MCF 10A (cell line): Measurements from ENCODE around the gene GPC5. TPM values are rescaled to one million over a fixed set of nuclear protein-coding genes. Genes with fewer than 3 reads are reported as not detected.

ENCODE experiments used
- BruUV-seq: library from RNA; stranded (reverse); fragments of 400-500 nt; replicated peaks from 2 replicates; lab custom pipeline; 2021; lab: Mats Ljungman, UMichigan
- CTCF ChIA-PET: fragments of 300-600 bp; sonication (Branson Sonifier 250); formaldehyde crosslinking; extraction: SDS; loops from one replicate; lab custom pipeline; 2021; ENCODE audit warnings: antibody characterized with exemption, inconsistent platforms; lab: Yijun Ruan, JAX
- POLR2A ChIA-PET: fragments of 300-600, 350-650 bp; sonication (Branson Sonifier 250); formaldehyde crosslinking; extraction: SDS; loops from one replicate; lab custom pipeline; 2020; ENCODE audit warnings: antibody characterized with exemption, inconsistent platforms; lab: Yijun Ruan, JAX
- DNase-seq: peaks from one replicate; pipeline ENCODE4 v3.0.0-alpha.2; 2018; ENCODE audit not compliant: unreplicated experiment
- H3K27ac Mint-ChIP-seq: one replicate; pipeline ENCODE4 v1.8.0; 2022; ENCODE audit warnings: mild to moderate bottlenecking, low read depth, mixed read lengths; ENCODE audit not compliant: unreplicated experiment
- H3K27me3 Mint-ChIP-seq: one replicate; pipeline ENCODE4 v1.8.0; 2022; ENCODE audit warnings: mixed read lengths; ENCODE audit not compliant: insufficient read depth, unreplicated experiment
- H3K36me3 Mint-ChIP-seq: one replicate; pipeline ENCODE4 v1.8.0; 2022; ENCODE audit warnings: mild to moderate bottlenecking, moderate library complexity, mixed read lengths; ENCODE audit not compliant: insufficient read depth, unreplicated experiment
- H3K4me1 Mint-ChIP-seq: one replicate; pipeline ENCODE4 v1.8.0; 2022; ENCODE audit warnings: mixed read lengths; ENCODE audit not compliant: insufficient read depth, unreplicated experiment
- H3K4me3 Mint-ChIP-seq: one replicate; pipeline ENCODE4 v1.8.0; 2022; ENCODE audit warnings: mild to moderate bottlenecking, moderate library complexity, mixed read lengths; ENCODE audit not compliant: unreplicated experiment
- H3K9me3 Mint-ChIP-seq: one replicate; pipeline ENCODE4 v1.8.0; 2022; ENCODE audit warnings: mixed read lengths; ENCODE audit not compliant: unreplicated experiment
- CTCF ChIP-seq: fragments of 200-600 bp; IDR thresholded peaks from one replicate; pipeline ENCODE4 v1.8.0; 2022; ENCODE audit warnings: antibody characterized with exemption, mild to moderate bottlenecking; ENCODE audit not compliant: unreplicated experiment
- intact Hi-C: fragments of 100-400 bp; cut with micrococcal nuclease; formaldehyde crosslinking; loops from 2 replicates; pipeline ENCODE4 v1.14.1; 2022
- total RNA-seq: library from RNA; stranded (reverse); gene quantifications from 2 replicates; pipeline ENCODE4 v1.2.3, GENCODE V29; 2022

GPC5 gene
- total RNA-seq, 1 experiment from 2014 or later, result not detected

GRCh38 chr13:91804724-91805123 lies 406.3 kb downstream of the GPC5 start:
- H3K36me3 Mint-ChIP-seq, result peaks cover 4% of the 10 kb centered on the region
- intact Hi-C loops, result no loop called here
- H3K4me1 Mint-ChIP-seq, result no peaks in the 10 kb centered on the region
- no peak for DNase-seq
- POLR2A ChIA-PET, result interaction anchor here (1.1 kb wide), 1 partner anchor 10 kb away, joined by 4 read pairs; no protein-coding TSS in a partner anchor
- H3K9me3 Mint-ChIP-seq, result no peaks in the 10 kb centered on the region
- no peak for TF ChIP-seq CTCF
- H3K4me3 Mint-ChIP-seq, result no peak overlapping the region
- no TSS peak for BruUV-seq
- H3K27ac Mint-ChIP-seq, result no peak overlapping the region
- CTCF ChIA-PET, result interaction anchor here (1.2 kb wide), 1 partner anchor 14 kb away, joined by 4 read pairs; no protein-coding TSS in a partner anchor
- peaks cover 90% of the 10 kb centered on the region for H3K27me3 Mint-ChIP-seq

DNA sequence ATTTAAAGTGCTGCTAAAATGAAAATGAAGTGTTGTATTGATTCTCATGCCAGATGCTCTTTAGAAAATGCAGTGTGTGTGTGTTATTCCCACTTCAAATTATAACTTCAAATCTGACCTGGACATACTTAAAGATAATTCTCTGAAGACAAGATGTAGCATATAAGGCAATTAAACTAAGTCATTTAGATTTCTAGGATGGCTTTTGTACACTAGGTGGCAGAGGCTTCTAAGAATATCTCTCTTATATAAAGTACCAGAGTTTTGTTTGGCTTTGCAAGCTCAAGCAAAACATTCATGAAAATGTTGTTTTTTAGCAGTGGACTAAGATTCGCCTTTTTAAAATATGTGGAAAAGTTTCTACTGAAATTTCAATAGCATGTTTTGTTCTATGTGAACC lies 407.2 kb downstream of the GPC5 start:
- ChIA-PET POLR2A (interaction anchor here (1.1 kb wide), 1 partner anchor 9 kb away, joined by 4 read pairs; no protein-coding TSS in a partner anchor), CTCF (interaction anchor here (0.6 to 0.9 kb wide), 6 partner anchors 9 to 1238 kb away, joined by 3 to 7 read pairs (median 4); no protein-coding TSS in a partner anchor)
- BruUV-seq, result no TSS peak
- H3K36me3 Mint-ChIP-seq, result peaks cover 4% of the 10 kb centered on the region
- H3K27ac Mint-ChIP-seq, result no peak overlapping the region
- no peaks in the 10 kb centered on the region for H3K9me3 Mint-ChIP-seq
- no peaks in the 10 kb centered on the region for H3K4me1 Mint-ChIP-seq
- no peak for DNase-seq
- intact Hi-C loops, result no loop called here
- H3K27me3 Mint-ChIP-seq, result peaks cover 86% of the 10 kb centered on the region
- no peak overlapping the region for H3K4me3 Mint-ChIP-seq
- TF ChIP-seq CTCF, result no peak

- Mint-ChIP-seq H3K27me3 (peaks cover 87% of the 10 kb centered on the region), H3K9me3 (no peaks in the 10 kb centered on the region)
- CTCF ChIA-PET, result interaction anchor here (0.7 kb wide), 1 partner anchor 670 kb away, joined by 4 read pairs; no protein-coding TSS in a partner anchor
Observed at GRCh38 chr13:91809161-91809560, 410.7 kb downstream of the GPC5 start.

DNA sequence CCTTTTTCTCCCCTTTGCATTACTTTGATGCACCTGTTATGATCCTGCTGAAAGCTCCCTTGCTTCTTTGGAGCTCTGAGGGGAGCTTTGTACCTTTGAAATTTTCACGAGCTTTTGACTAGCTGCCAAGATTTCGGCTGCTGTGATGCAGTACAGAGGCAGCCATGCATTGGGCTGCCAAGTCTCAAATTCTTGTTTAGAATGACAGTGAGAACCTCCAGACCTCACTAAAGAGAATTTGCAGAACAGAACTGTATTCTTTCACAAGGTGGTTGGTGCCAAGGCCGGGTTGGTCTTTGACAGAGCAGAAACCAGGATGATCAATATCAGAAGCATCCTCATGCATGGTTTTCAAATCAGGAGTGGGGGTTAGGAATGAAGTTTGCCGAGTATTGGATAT lies 414.8 kb downstream of the GPC5 start:
- no peak for DNase-seq
- H3K27me3 Mint-ChIP-seq, result peaks cover 81% of the 10 kb centered on the region
- H3K27ac Mint-ChIP-seq, result no peak overlapping the region
- H3K4me3 Mint-ChIP-seq, result no peak overlapping the region
- H3K36me3 Mint-ChIP-seq, result peaks cover 6% of the 10 kb centered on the region
- no peaks in the 10 kb centered on the region for H3K9me3 Mint-ChIP-seq
- no peaks in the 10 kb centered on the region for H3K4me1 Mint-ChIP-seq
- no TSS peak for BruUV-seq
- intact Hi-C loops, result loop anchor here (10.0 kb wide), 1 partner anchor 262 kb away; no protein-coding TSS in a partner anchor
- ChIA-PET CTCF (no interaction called here), POLR2A (no interaction called here)
- TF ChIP-seq CTCF, result no peak

More at GRCh38 chr13:91809161-91809560, 410.7 kb downstream of the GPC5 start:
- no TSS peak for BruUV-seq
- H3K27ac Mint-ChIP-seq, result no peak overlapping the region
- peaks cover 10% of the 10 kb centered on the region for H3K36me3 Mint-ChIP-seq
- no peaks in the 10 kb centered on the region for H3K4me1 Mint-ChIP-seq
- no peak for DNase-seq
- H3K4me3 Mint-ChIP-seq, result no peak overlapping the region
- intact Hi-C loops, result no loop called here
- no peak for TF ChIP-seq CTCF
- POLR2A ChIA-PET, result no interaction called here
